RPMI8226 (cell line): ENCODE results near the gene AKAP7.
"Not testable (repeated sequence)": the region's sequence is repeated elsewhere in the genome, so short reads cannot be mapped to it uniquely, and the experiment has no call there.

Experiments
- DNase-seq: peaks from one replicate; pipeline ENCODE4 v3.0.0-alpha.2; 2015

Gene AKAP7

GRCh38 chr6:131135244-131136020 is at the start of gene AKAP7:
Gene AKAP7 (plus strand): TSS chr6:131135467. CDS start chr6:131135764, 297 bp downstream.
- DNase-seq = peak; percentile 7

DNA sequence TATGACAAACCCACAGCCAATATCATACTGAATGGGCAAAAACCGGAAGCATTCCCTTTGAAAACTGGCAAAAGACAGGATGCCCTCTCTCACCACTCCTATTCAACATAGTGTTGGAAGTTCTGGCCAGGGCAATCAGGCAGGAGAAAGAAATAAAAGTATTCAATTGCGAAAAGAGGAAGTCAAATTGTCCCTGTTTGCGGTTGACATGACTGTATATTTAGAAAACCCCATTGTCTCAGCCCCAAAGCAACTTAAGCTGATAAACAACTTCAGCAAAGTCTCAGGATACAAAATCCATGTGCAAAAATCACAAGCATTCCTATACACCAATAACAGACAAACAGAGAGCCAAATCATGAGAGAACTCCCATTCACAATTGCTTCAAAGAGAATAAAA is 44.9 kb upstream of the AKAP7 start:
- not testable (repeated sequence) for DNase-seq

DNA sequence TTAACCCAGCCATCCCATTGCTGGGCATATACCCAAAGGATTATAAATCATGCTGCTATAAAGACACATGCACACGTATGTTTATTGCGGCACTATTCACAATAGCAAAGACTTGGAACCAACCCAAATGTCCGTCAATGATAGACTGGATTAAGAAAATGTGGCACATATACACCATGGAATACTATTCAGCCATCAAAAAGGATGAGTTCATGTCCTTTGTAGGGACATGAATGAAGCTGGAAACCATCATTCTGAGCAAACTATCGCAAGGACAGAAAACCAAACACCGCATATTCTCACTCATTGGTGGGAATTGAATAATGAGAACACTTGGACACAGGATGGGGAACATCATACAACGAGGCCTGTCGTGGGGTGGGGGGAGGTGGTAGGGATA is 43.3 kb upstream of the AKAP7 start:
- DNase-seq = not testable (repeated sequence)

GRCh38 chr6:131093334-131093733 is 41.9 kb upstream of the AKAP7 start:
- no peak for DNase-seq

GRCh38 chr6:131096786-131097185 is 38.5 kb upstream of the AKAP7 start:
- DNase-seq = no peak

- DNase-seq = no peak
Measured at GRCh38 chr6:131101911-131102680, 33.2 kb upstream of the AKAP7 start.

DNA sequence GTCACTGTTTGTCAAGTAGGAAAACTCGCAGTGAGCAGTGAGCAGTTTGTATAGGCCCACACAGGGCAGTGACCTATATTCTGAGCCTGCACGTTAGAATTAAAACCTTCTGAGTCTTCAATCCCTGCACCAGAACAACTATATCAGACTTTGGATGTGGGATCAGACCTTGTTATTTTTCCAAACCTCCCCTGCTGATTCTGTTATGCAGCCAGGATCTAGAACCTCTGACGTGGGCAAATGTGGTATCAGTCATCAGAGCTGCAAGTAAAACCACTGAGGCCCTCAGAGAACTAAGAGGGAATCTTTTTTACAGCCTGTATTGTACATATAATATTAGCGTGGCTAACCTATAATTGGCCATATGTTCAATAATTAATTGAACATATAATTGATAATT is 32.0 kb upstream of the AKAP7 start:
- no peak for DNase-seq

GRCh38 chr6:131103901-131104300 is 31.4 kb upstream of the AKAP7 start:
- DNase-seq = no peak

- DNase-seq = no peak
Measured at GRCh38 chr6:131107151-131107550, 28.1 kb upstream of the AKAP7 start.

GRCh38 chr6:131112249-131112648 is 23.0 kb upstream of the AKAP7 start:
- DNase-seq = no peak

DNA sequence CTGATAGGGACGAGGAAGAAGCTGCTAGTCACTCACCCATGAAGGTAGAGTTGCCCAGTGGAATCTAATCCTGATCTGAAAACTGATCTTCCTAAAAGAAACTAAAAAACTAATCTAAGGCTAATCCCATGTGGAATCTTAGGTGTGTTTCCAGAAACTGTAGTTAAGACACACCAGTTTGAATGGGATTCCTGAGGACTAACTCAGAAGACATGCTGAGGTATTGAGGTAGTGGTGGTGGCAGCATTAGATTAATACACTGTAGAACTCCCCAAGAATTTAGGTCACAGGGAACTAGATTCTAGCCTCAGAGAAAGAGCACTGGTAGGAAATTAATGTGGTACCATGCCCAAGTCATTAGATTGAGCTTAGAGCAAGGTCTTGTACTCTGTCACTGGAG is 19.6 kb upstream of the AKAP7 start:
- DNase-seq = no peak

DNA sequence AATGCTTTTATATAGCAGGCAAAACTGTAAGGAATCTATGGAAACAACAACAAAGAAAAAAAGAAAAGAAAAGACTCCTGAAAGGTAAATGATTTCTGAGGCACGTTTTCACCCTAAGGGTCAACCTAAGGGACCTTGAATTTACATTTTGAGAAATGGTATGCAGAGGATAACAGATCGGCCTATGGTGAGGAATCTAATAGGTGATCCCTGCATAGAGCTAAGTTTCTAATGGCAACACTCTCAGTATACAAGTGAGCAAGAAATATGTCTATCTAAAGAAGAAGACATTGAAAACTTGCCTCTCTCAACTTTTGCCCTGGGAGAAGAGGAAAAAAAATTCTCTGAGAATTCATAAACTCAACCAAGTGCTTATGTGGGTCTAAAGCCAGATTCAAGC is 18.9 kb upstream of the AKAP7 start:
- DNase-seq = no peak

DNA sequence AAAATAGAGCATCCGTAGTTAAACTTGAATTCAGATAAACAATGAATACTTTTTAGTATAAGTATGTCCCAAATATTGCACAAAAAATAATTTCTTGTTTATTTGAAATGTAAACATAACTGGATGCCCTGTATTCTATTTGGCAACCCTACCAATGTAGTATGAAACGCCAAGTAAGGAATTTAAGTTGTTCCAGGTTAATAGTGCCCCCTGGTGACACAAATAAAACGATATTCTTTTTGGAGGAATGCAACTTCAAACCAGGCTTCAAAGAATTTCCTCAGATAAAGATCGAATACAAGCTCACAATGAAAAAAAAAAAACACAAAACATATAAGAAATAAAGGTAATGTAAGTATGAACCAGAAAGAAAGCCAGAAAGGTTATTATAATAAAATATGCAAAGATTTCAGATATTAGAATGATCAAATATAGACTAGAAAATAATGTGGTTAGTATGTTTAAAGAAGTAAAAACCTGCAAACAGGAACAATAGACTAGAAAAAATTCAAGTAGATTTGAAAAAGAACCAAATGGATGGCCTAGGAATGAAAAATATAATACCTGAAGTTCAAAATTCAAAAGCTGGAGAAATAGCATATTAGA is 18.4 kb upstream of the AKAP7 start:
- peak; percentile 4 for DNase-seq

DNA sequence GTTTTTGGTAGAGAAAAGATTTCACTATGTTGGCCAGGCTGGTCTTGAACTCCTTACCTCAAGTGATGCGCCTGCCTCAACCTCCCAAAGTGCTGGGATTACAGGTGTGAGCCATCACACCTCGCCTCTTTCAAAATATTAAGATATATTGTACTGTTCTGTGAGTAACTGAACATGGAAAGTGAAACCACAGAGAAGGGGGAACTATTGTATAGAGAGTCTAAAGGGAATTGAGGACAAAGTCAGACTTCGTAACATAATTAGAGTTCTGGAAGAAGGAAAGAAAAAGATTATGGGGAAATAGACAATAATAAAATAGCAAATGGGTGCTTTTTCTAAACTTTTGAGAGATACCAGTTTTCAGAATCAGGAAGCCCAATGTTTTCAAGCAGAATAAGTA is 17.4 kb upstream of the AKAP7 start:
- no peak for DNase-seq

DNA sequence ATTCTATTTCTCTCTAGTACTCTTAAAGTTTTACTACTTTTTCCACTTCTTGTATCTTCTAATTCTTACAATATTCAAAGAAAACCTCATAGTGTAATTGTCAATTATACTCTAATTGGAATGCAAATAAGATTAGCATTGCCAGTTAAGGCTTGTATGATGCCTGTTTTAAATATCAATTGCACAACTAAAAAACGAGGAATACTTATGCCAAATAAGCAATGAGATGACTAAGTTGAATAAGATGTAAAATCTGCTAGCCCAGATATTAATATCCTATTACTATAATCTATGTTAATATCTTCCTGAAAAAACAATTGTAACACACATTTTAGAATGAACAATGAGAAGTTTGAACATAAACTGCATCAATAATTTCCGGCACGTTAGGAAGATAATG is 13.3 kb upstream of the AKAP7 start:
- DNase-seq = no peak

DNA sequence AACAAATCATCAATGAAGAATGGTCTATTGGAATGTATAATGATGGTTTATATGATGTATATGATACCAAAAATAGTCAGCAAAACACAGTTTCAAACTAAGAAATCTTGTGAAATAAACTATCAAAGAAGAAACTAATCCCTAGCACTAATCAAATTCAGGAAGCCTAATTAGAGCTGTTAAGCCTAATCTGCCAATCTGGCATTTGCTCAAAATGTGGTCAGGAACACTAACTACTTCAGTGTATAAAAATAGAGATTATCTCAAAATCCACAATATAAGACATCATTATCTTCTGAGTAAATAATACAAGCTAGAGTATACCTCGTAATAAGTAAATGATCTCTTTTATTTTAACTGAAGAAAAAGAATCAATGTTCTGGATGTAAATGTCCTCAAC is 12.8 kb upstream of the AKAP7 start:
- DNase-seq = no peak

- no peak for DNase-seq
Measured at GRCh38 chr6:131124336-131125071, 10.8 kb upstream of the AKAP7 start.

GRCh38 chr6:131125431-131125830 is 9.8 kb upstream of the AKAP7 start:
- DNase-seq = no peak

- DNase-seq = no peak
Measured at GRCh38 chr6:131129689-131130553, 5.3 kb upstream of the AKAP7 start.

GRCh38 chr6:131130554-131130940 is 4.7 kb upstream of the AKAP7 start:
- no peak for DNase-seq

DNA sequence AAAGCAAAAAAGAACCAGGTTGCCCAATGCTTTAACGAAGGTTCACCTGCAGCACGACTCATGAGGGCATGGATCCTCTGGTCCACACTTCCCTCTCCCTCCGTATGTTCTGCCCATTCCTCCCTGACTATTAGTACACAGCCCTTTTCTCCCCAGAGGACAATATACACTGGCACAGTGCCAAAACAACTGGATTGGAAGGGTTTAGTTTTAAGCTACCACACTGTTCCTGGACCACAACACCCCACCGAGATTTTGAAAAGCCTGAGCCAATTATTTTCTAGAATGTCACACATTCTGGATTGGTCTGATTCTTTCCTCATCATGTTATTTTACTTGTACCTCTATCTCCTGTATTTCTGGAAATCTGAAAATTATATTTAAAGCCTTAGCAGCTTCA is 2.9 kb upstream of the AKAP7 start:
- no peak for DNase-seq
